NCI-H524 treated with DMSO at 0.1 percent for 48 hours (cell line): ENCODE results near the gene SLC25A51.

Experiments used
- DNase-seq: peaks from one replicate; lab custom pipeline; 2025; lab: John Stamatoyannopoulos, UW

SLC25A51 gene

DNA sequence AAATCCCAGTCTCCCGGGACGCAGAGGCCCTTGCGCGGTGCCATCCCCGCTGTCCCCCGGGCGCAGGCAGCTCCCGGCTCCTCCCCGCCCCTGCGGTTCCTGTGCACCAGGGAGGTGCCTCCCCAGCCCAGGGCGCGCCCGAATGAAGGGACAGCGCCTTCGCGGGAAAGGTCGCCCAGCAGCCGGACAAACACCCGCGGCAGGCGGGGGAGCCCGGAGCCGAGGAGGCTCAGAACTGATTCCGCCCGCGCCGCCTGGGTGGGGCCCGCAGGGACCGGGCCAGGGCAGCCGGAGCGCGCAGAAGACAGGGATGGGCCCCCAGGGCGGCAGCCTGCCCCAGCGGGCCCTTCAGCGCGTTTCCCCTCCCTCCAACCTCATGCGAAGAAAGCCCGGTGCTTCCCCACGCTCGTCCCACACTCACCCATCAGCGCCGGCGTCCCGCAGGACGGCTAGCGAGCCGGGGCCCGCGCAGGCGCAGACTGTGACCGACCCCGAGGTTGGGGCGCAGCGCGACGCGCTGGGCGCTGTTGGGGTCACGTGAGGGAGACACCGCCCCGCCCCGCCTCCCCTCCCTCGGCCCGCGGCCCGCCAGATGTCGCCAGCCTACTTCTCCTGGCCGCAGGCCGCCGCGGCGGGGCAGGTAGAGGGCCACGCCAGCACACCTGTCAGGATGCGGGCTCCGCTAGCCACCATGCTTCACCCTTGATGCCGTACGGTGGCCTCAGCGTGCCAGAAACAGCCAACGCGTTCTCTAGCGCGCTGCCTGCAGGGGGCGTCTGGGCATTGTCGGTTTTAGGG is at the start of gene SLC25A51:
SLC25A51 (minus strand) TSS at position 481 of the 798 bp plus-strand sequence. CDS start 15,577 bp downstream, outside the sequence.
- DNase-seq: peak; percentile 47

DNA sequence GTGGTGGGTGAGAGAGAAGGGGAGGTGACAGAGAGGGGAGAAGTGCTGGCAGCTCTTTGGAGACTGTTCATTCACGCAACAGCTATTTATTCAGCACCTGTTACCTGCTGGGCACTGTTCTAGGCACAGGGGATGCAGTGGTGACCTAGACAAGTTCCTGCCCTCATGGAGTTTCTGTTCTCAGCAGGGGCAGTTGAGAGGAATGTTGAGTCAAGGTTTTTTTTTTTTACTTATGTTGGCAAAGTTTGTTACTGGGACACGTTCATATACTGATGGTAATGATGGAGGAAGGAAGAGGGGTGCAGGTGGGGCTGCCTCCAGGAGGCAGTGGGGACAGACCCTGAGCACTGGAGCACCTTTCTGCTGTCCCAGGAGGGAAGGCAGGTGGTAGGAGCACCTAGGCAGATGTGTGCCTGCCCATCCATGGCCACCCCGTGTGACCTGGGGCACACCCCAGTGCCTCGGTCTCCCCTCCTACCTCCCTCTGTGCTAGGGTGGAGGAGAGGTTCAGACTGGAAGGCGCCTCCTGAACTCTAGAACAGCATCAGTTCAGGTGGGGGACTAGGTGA is 49.4 kb upstream of the SLC25A51 start:
- DNase-seq: no peak

DNA sequence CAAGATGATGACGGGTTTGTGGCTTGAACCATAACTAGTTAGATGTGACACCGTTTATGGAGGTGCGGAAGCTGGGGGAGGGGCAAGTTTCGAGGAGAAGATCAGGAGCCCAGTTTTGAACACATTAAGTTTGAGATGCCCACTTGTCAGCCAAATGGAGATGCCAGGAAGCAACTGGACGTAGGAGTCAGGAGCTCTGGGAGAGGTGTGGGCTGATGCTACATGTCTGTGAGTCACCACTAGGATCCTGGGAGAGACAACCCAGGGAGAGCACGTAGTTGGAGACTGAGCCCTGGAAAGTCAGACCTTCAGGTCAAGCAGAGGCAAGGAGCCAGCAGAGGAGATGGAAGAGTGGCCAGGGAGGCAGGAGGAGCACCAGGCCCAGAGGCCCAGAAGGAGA is 48.8 kb upstream of the SLC25A51 start:
- DNase-seq: no peak

GRCh38 chr9:37951671-37952449 is 47.9 kb upstream of the SLC25A51 start:
- no peak for DNase-seq

- DNase-seq: no peak
Observed at GRCh38 chr9:37950561-37950960, 46.6 kb upstream of the SLC25A51 start.

DNA sequence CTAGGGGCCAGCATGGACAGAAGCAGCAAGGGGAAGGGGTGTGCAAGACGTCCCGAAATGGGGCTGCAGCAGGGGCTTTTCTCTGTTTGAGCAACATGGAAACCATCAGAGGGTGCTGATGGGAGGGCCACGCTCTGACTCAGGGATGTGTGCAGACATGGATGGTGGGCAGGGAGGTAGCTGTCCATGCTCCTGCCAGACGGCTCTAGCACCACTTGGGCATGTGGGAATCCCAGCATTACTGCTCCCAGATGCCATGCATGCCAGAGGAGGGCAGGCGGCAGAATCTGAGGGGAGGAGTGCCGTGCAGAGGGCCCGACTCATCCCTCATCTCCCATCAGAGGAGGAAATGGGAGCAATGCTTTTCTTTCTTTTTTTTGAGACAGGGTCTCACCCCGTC is 45.6 kb upstream of the SLC25A51 start:
- DNase-seq: no peak

- DNase-seq: no peak
Observed at GRCh38 chr9:37948417-37948980, 44.6 kb upstream of the SLC25A51 start.

- no peak for DNase-seq
Observed at GRCh38 chr9:37947977-37948376, 44.0 kb upstream of the SLC25A51 start.

GRCh38 chr9:37947471-37947870 is 43.5 kb upstream of the SLC25A51 start:
- no peak for DNase-seq

DNA sequence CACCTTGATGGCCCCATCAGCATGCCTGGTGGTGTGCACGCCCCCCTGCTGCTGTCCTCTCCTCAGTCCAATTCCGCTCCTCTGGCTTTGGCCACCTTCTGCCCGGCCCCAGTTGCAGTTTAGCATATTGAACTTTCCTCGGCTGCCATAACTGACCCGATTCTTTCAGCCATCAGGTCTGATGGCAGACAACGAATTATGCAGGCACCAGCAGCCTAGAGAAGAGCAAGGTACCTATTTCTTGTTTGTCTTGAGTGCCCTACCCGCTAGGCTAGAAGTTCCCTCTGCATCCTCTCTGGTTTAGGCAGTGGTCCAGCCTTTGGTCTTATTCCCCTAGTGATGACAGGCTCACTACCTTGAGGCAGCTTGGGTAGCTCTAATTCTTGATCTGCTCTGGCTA is 43.0 kb upstream of the SLC25A51 start:
- DNase-seq: no peak

DNA sequence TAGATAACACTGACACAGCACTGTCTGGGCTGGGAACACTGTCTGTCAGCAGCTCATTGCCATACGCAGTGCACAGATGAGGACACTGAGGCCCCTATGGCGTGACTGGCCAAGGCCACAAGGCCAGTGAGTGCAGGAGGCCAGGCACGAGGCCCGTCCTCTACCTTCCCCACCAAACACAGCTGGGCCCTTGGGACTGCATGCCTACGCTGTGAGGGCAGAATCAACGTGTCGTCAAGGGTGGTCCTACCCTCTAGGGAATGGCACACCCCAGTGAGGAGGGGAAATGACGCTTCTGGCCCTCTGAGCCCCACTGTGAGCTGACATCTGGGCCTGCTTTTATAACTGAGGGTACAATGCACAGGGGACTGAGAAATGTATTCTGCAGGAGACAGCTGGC is 42.1 kb upstream of the SLC25A51 start:
- DNase-seq: no peak

GRCh38 chr9:37944671-37945481 is 40.9 kb upstream of the SLC25A51 start:
- DNase-seq: no peak

DNA sequence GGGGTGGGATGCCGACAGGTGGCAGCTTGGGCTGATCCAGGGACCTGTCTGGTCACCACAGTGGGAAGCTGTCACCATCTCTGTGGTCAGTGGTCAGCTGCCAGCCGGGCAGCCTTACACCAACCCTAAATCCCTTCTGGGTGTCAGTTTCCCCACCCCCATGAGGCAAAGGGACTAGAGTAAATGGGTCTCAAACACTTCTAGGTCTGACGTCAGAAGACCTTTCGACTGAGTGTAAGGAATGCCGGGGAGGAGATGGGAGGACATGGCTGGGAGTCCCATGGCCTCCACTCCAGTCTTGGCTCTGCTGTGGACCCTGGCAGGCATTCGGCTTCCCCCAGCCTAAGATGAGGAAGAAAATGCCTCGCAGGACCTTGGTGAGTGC is 40.3 kb upstream of the SLC25A51 start:
- DNase-seq: no peak

- no peak for DNase-seq
Observed at GRCh38 chr9:37943345-37944265, 39.7 kb upstream of the SLC25A51 start.

- no peak for DNase-seq
Observed at GRCh38 chr9:37942621-37943344, 38.9 kb upstream of the SLC25A51 start.

DNA sequence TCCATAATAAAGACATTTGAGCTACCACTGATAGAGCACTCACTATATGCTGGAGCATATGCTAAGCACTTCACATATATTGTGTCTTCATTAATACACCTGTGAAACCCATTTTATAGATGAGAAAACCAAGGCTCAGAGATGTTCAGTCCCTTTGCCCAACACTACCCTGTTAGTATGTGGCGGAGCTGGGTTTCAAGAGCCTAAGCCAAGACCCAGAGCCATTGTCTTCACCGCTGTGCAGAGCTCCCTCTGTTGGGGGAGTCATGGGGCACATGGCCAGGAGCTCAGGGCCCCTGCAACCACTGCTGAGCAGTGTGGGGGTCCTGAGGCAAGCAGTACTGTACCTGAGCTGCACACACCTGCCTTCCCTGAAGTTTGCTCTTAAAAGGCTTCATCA is 37.3 kb upstream of the SLC25A51 start:
- DNase-seq: no peak

GRCh38 chr9:37939575-37940095 is 35.7 kb upstream of the SLC25A51 start:
- no peak for DNase-seq

- no peak for DNase-seq
Observed at GRCh38 chr9:37938121-37938891, 34.4 kb upstream of the SLC25A51 start.

DNA sequence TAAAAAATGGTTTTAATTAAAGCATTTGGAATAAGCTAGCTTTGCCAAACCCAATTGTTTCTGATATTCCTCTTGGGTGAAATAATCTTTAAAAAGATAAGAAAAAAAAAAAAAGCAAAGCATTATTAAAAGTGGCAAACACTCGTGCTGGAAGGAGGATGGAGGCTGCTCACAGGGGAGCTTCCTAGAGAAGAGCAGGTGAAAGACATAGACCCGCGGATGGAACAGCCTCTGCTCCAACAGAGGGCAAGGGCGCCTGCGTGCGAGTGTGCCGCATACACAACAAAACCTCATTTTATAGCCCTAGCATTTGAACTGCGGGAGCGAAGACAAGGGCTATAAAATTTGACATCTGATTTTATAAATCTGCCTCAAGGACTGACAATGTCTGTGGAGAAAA is 33.4 kb upstream of the SLC25A51 start:
- DNase-seq: no peak
